Gastroesophageal sphincter (tissue), 4 donors: ENCODE results near the gene PSME2. TPM values are rescaled to one million over a fixed set of nuclear protein-coding genes. Genes with fewer than 3 reads are reported as not detected.

ENCODE experiments used
- ATAC-seq: fragments of 150-250 bp; one replicate; pipeline ENCODE4 v1.9.1; 2016; ENCODE audit warnings: mild to moderate bottlenecking, moderate library complexity
- H3K27ac ChIP-seq, 4 donors: fragments of 200-600 bp; sonication (generic) in 3 of 4; 1 replicate in 3 of 4; 2 replicates in 1 of 4; pipeline ENCODE4 v1.5.1; 2016 to 2019
- H3K27me3 ChIP-seq: fragments of 200-600 bp; sonication (generic); one replicate; pipeline ENCODE4 v1.5.1; 2019
- H3K36me3 ChIP-seq, 2 donors: fragments of 200-600 bp; sonication (generic); one replicate each; pipeline ENCODE4 v1.5.1; 2019; ENCODE audit warnings: control low read depth in 1 of 2
- H3K4me1 ChIP-seq, 3 donors: fragments of 200-600 bp; sonication (generic); 1 replicate in 2 of 3; 2 replicates in 1 of 3; pipeline ENCODE4 v1.5.1; 2016 to 2019; ENCODE audit warnings: control low read depth in 2 of 3
- H3K4me3 ChIP-seq, 2 donors: fragments of 200-600 bp; sonication (generic); one replicate each; pipeline ENCODE4 v1.5.1; 2019; ENCODE audit warnings: mild to moderate bottlenecking in 1 of 2, moderate library complexity in 1 of 2
- H3K9me3 ChIP-seq, 3 donors: fragments of 200-600 bp; sonication (generic); one replicate each; pipeline ENCODE4 v1.5.1; 2017 to 2019; ENCODE audit warnings: control low read depth in 2 of 3
- CTCF ChIP-seq, 4 experiments: fragments of 200-600 bp in 2 of 4; fragments of 450-650 bp in 2 of 4; sonication (generic) in 1 of 4; IDR thresholded peaks; one replicate each; pipeline ENCODE4 v1.5.1; 2017 to 2019; ENCODE audit warnings: antibody characterized with exemption in 4 of 4, mild to moderate bottlenecking in 2 of 4, moderate library complexity in 2 of 4
- EP300 ChIP-seq: sonication (generic); formaldehyde crosslinking; IDR thresholded peaks from one replicate; pipeline ENCODE4 v1.6.1; 2017; ENCODE audit warnings: antibody characterized with exemption, mild to moderate bottlenecking
- POLR2A ChIP-seq, 2 donors: fragments of 450-650 bp; IDR thresholded peaks; one replicate each; pipeline ENCODE4 v1.6.1; 2017; ENCODE audit warnings: antibody characterized with exemption in 2 of 2, mild to moderate bottlenecking in 2 of 2, moderate library complexity in 1 of 2
- POLR2AphosphoS5 ChIP-seq: sonication (generic); formaldehyde crosslinking; IDR thresholded peaks from one replicate; pipeline ENCODE4 v1.6.1; 2017; ENCODE audit warnings: antibody characterized with exemption
- WGBS, 2 donors: methylation state at CpG; one replicate each; pipeline ENCODE4 v1.1.5; 2018; ENCODE audit warnings: low coverage in 1 of 2; 5-methylcytosine and 5-hydroxymethylcytosine counted together
- total RNA-seq, 4 donors: library from RNA; depleted of rRNA; stranded (reverse); fragments of >200 nt; gene quantifications; one replicate each; pipeline ENCODE4 v1.1.0, GENCODE V29; 2016

Gene PSME2
- total RNA-seq, 4 donors from 2014 or later: 41.4 to 52.3 (median 42.0) TPM

- peaks cover 0 to 3% of the 10 kb centered on the region in 2 donors for H3K36me3 ChIP-seq
- 50 to 62% methylated on average over 2 to 7 of the region's 24 CpGs for WGBS, 2 donors
- TF ChIP-seq POLR2AphosphoS5 (no peak), EP300 (no peak), CTCF (IDR thresholded peaks at IDR 0.05) (no peak), POLR2A (IDR thresholded peaks at IDR 0.05) (no peak)
- no peak for ATAC-seq
- H3K27me3 ChIP-seq: no peaks in the 10 kb centered on the region
- peak overlapping the region in 2 of 4 donors; percentile 58 to 69 for H3K27ac ChIP-seq
- H3K4me3 ChIP-seq: no peak overlapping the region
- no peaks in the 10 kb centered on the region for H3K9me3 ChIP-seq
- peaks cover 0 to 35% (median 10%) of the 10 kb centered on the region in 3 donors for H3K4me1 ChIP-seq
These were observed 14.2 kb downstream of the PSME2 start for GRCh38 chr14:24132061-24132685.

GRCh38 chr14:24131549-24131966, 14.9 kb downstream of the PSME2 start:
- Histone ChIP-seq H3K9me3 (no peaks in the 10 kb centered on the region), H3K4me3 (no peak overlapping the region), H3K27me3 (no peaks in the 10 kb centered on the region), H3K4me1 (peaks cover 0 to 29% (median 4%) of the 10 kb centered on the region in 3 donors), H3K36me3 (no peaks in the 10 kb centered on the region), H3K27ac (peak overlapping the region in 3 of 4 donors; percentile 46 to 69 (median 58))
- no peak for ATAC-seq
- TF ChIP-seq EP300: no peak
- no peak for TF ChIP-seq POLR2A (IDR thresholded peaks at IDR 0.05)
- no peak for TF ChIP-seq POLR2AphosphoS5
- TF ChIP-seq CTCF (IDR thresholded peaks at IDR 0.05): no peak
- 80% methylated on average over 1 of the region's 15 CpGs; no CpG with 5 or more reads in 1 of the 2 donors for WGBS, 2 donors

GRCh38 chr14:24130717-24131548, 15.5 kb downstream of the PSME2 start:
- H3K27ac ChIP-seq: peak overlapping the region in 3 of 4 donors; percentile 46 to 69 (median 58)
- no peaks in the 10 kb centered on the region for H3K36me3 ChIP-seq
- ATAC-seq: no peak

GRCh38 chr14:24130380-24130716, 16.1 kb downstream of the PSME2 start, which contains the start of gene FITM1:
FITM1 (plus strand) TSS chr14:24130659; CDS start chr14:24131564, 905 bp downstream.
- Histone ChIP-seq H3K36me3 (no peaks in the 10 kb centered on the region), H3K27me3 (no peaks in the 10 kb centered on the region), H3K9me3 (no peaks in the 10 kb centered on the region), H3K4me1 (peaks cover 0 to 22% (median 2%) of the 10 kb centered on the region in 3 donors), H3K4me3 (no peak within 1 kb of the TSS), H3K27ac (peak within 1 kb of the TSS in 3 of 4 donors; percentile 46 to 69 (median 58))
- 80 to 86% methylated on average over 1 of the region's 5 CpGs for WGBS, 2 donors
- ATAC-seq: no peak
- TF ChIP-seq POLR2AphosphoS5: no peak
- no peak for TF ChIP-seq EP300
- TF ChIP-seq POLR2A (IDR thresholded peaks at IDR 0.05): no peak
- no peak for TF ChIP-seq CTCF (IDR thresholded peaks at IDR 0.05)

More at GRCh38 chr14:24130717-24131548, 15.5 kb downstream of the PSME2 start:
- H3K27me3 ChIP-seq: no peaks in the 10 kb centered on the region
- WGBS, 2 donors: 0% methylated on average over 1 of the region's 7 CpGs; no CpG with 5 or more reads in 1 of the 2 donors
- H3K9me3 ChIP-seq: no peaks in the 10 kb centered on the region
- no peak for TF ChIP-seq POLR2AphosphoS5
- H3K4me1 ChIP-seq: peaks cover 0 to 26% (median 2%) of the 10 kb centered on the region in 3 donors
- H3K4me3 ChIP-seq: no peak overlapping the region

- TF ChIP-seq POLR2A (IDR thresholded peaks at IDR 0.05) (no peak), EP300 (no peak), POLR2AphosphoS5 (no peak), CTCF (IDR thresholded peaks at IDR 0.05) (no peak)
- Histone ChIP-seq H3K4me1 (peaks cover 0 to 20% (median 2%) of the 10 kb centered on the region in 3 donors), H3K27ac (no peak overlapping the region), H3K9me3 (no peaks in the 10 kb centered on the region), H3K27me3 (no peaks in the 10 kb centered on the region), H3K4me3 (no peak overlapping the region), H3K36me3 (peaks cover 0 to 5% of the 10 kb centered on the region in 2 donors)
- WGBS, 2 donors: 94 to 96% methylated on average over 3 to 5 of the region's 8 CpGs
- no peak for ATAC-seq
These were observed 16.9 kb downstream of the PSME2 start for GRCh38 chr14:24129410-24129998.
